NB4 (cell line): Measurements from ENCODE around the gene IFNL2.
"Not testable (repeated sequence)": the region's sequence is repeated elsewhere in the genome, so short reads cannot be mapped to it uniquely, and the experiment has no call there.

Source experiments
- DNase-seq: peaks from one replicate; pipeline ENCODE4 v3.0.0; 2010; ENCODE audit warnings: low read depth
- H3K4me3 ChIP-seq: one replicate; pipeline ENCODE4 v1.5.1; 2011; ENCODE audit warnings: mild to moderate bottlenecking, low read depth, low read length, moderate library complexity
- CTCF ChIP-seq: IDR thresholded peaks from one replicate; pipeline ENCODE4 v1.5.1; 2012; ENCODE audit warnings: low read depth, low read length
- MAX ChIP-seq: IDR thresholded peaks from 2 replicates; pipeline ENCODE4 v1.6.1; 2011; ENCODE audit warnings: low read depth, low read length
- MYC ChIP-seq: IDR thresholded peaks from 2 replicates; pipeline ENCODE4 v1.6.1; 2011; ENCODE audit warnings: low read depth, low read length
- POLR2A ChIP-seq: IDR thresholded peaks from 2 replicates; pipeline ENCODE4 v1.6.1; 2011; ENCODE audit warnings: mild to moderate bottlenecking; ENCODE audit not compliant: insufficient read length; ENCODE audit errors: extremely low read depth

IFNL2 gene

GRCh38 chr19:39263912-39264305, 4.3 kb upstream of the IFNL2 start:
- DNase-seq: no peak
- no peak overlapping the region for H3K4me3 ChIP-seq
- TF ChIP-seq MAX (no peak), POLR2A (no peak), MYC (no peak), CTCF (no peak)

GRCh38 chr19:39264306-39265290, 3.6 kb upstream of the IFNL2 start:
- TF ChIP-seq POLR2A (no peak), MYC (no peak), CTCF (no peak), MAX (no peak)
- H3K4me3 ChIP-seq: no peak overlapping the region
- DNase-seq: no peak

- DNase-seq: no peak
- H3K4me3 ChIP-seq: no peak overlapping the region
- TF ChIP-seq CTCF: no peak
- no peak for TF ChIP-seq MAX
- TF ChIP-seq MYC: no peak
- TF ChIP-seq POLR2A: no peak
Observed at GRCh38 chr19:39265321-39265916, 2.8 kb upstream of the IFNL2 start.

GRCh38 chr19:39268531-39269223, 481 bp downstream of the IFNL2 start:
- not testable (repeated sequence) for H3K4me3 ChIP-seq, DNase-seq

GRCh38 chr19:39269369-39269768, 1.2 kb downstream of the IFNL2 start:
- DNase-seq, H3K4me3 ChIP-seq: not testable (repeated sequence)

GRCh38 chr19:39270036-39270871, 2.1 kb downstream of the IFNL2 start:
- no peak for TF ChIP-seq MAX
- no peak for TF ChIP-seq MYC
- no peak for TF ChIP-seq POLR2A
- no peak for DNase-seq
- H3K4me3 ChIP-seq: no peak overlapping the region

- DNase-seq: not testable (repeated sequence)
Observed at GRCh38 chr19:39273859-39274258, 5.7 kb downstream of the IFNL2 start.

More at GRCh38 chr19:39273859-39274258, 5.7 kb downstream of the IFNL2 start:
- H3K4me3 ChIP-seq: not testable (repeated sequence)
